AG09309 (cell line): ENCODE results near the gene BRSK1.

Source experiments
- DNase-seq: peaks from one replicate; pipeline ENCODE4 v3.0.0-alpha.2; 2010; ENCODE audit warnings: low read depth
- H3K4me3 ChIP-seq: 2 replicates; pipeline ENCODE4 v1.5.1; 2011; ENCODE audit warnings: mild to moderate bottlenecking, low read depth, low read length, moderate library complexity; ENCODE audit not compliant: control insufficient read depth
- TF ChIP-seq, protein P1 (sequence below): IDR thresholded peaks from 2 replicates; pipeline ENCODE4 v1.5.1; 2011; ENCODE audit warnings: mild to moderate bottlenecking, low read depth, low read length, inconsistent platforms; ENCODE audit not compliant: insufficient read depth, control insufficient read depth; ENCODE audit errors: missing control alignments

The BRSK1 gene

GRCh38 chr19:55253842-55254624 lies 29.8 kb upstream of the BRSK1 start:
- TF ChIP-seq, protein P1, sequence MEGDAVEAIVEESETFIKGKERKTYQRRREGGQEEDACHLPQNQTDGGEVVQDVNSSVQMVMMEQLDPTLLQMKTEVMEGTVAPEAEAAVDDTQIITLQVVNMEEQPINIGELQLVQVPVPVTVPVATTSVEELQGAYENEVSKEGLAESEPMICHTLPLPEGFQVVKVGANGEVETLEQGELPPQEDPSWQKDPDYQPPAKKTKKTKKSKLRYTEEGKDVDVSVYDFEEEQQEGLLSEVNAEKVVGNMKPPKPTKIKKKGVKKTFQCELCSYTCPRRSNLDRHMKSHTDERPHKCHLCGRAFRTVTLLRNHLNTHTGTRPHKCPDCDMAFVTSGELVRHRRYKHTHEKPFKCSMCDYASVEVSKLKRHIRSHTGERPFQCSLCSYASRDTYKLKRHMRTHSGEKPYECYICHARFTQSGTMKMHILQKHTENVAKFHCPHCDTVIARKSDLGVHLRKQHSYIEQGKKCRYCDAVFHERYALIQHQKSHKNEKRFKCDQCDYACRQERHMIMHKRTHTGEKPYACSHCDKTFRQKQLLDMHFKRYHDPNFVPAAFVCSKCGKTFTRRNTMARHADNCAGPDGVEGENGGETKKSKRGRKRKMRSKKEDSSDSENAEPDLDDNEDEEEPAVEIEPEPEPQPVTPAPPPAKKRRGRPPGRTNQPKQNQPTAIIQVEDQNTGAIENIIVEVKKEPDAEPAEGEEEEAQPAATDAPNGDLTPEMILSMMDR = no peak
- DNase-seq = no peak
- H3K4me3 ChIP-seq = no peak overlapping the region

GRCh38 chr19:55254625-55254977 lies 29.2 kb upstream of the BRSK1 start:
- DNase-seq = no peak
- TF ChIP-seq, protein P1 = no peak
- H3K4me3 ChIP-seq = no peak overlapping the region

- no peak for DNase-seq
- peak overlapping the region; percentile 3; the same call in 1 of the 2 replicates for H3K4me3 ChIP-seq
- TF ChIP-seq, protein P1 = no peak
Observed at GRCh38 chr19:55255618-55256423, 28.0 kb upstream of the BRSK1 start.

DNA sequence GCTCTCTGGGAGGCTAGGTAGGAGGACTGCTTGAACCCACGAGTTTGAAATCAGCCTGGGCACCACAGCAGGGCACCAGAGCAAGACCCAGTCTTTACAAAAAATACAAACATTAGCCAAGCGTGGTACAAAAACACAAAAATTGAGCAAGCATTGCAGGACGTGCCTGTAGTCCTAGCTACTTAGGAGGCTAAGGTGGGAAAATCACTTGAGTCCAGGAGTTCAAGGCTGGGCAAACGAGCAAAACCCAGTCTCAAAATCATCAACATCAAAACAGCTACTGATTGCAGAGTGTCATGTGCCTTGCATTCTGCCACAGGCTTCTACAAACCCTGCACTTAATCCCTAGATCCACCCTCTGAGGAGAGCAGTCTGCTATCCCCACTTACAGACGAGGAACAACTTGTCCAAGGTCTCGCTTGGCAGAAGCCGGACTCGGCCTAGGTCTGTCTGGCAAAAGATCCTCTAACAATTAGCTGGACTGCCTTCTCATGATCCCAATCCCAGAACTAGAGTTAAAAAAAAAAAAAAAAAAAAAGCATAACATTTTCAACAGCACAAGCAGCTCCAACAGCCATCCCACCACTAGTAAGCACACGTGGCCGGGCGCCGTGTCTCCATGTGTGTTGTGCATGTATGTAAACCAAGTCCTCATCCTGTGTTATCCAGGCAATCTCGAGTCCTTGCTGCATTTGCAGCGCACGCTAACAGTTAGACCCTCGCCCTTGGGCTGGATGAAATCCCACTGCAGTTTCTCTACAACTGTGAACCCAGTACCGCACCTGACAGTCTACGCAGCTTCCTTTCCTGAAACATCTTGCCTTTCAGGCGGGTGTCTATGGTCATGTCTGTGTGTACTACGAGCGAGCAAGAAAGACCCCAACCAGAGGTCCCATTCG lies 27.0 kb upstream of the BRSK1 start:
- TF ChIP-seq, protein P1 = no peak
- H3K4me3 ChIP-seq = peak overlapping the region; percentile 94
- no peak for DNase-seq

DNA sequence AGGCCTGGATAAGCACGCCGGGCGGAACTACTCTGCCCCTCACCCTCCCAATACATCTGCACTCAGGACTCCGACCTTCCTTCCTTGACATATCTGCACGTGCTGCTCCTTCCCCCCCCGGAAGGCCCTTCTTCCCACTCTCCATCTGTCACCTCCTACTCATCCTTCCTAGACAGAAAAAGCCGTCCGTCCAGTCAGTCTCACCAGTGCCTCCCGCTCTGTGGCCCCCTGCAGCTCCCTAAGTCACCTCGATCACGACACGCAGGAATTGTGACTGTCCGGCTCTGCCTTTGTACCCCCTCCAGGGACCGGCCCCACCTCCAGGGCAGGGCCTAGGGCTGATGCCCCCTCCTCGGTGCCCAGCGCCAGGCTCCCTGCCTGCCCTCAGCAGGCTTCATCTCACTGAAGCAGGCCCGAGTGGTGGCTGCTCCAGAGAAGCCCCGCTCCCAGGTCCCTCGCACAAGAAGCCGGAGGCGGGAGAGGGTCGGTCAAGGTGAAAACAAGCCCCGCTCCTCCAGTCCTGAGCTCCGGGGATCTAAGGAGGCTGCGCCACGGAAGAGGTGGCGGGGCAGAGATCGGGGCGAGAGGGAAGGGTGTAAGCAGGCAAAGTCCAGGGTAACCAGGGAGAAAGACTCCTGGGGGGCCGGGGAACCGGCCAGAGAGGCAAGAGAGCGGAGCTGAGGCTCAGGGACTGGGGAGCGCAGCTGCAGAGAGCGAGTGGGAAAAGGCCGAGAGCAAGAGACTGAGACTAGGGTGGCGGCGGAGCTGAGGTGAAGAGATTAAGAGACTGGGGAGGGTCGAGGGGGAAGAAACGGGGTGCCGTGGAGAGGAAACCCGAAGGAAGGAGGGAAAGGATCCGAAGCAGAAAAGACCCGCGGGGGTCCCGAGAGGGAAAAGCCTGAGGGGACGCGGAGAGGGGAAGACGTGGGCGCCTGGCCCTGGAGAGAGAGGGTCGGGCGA lies 26.1 kb upstream of the BRSK1 start:
- no peak for DNase-seq
- peak overlapping the region; percentile 94 for H3K4me3 ChIP-seq
- TF ChIP-seq, protein P1 = no peak

DNA sequence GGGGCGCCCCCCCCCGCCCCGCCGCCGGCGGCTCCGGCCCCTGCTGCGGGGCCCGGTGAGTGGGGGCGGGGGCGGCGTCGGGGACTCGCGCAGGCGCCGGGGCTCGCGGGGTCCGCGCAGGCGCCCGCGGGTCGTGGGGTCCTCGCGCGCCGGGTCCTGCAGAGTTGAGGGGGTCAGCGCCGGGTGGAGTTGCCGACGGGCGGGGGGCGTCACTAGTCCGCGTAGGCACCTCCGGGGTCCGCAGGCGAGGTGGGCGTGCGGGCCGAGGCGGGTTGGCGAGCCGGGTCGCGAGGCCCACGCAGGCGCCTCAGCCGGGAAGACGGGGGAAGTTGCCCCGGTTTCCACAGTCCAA lies 25.3 kb upstream of the BRSK1 start:
- TF ChIP-seq, protein P1 = no peak
- no peak for DNase-seq
- peak overlapping the region; percentile 94 for H3K4me3 ChIP-seq
